ENCODE results near the gene SLC25A48.
"Not testable (repeated sequence)": the region's sequence is repeated elsewhere in the genome, so short reads cannot be mapped to it uniquely, and the experiment has no call there.

SLC25A48 gene

GRCh38 chr5:135851915-135852845 is 17.7 kb downstream of the SLC25A48 start:
- H3K27ac ChIP-seq = no peak overlapping the region
- DNase-seq (ENCODE audit: low read depth, low spot score) = no peak

GRCh38 chr5:135857630-135858311 is 23.3 kb downstream of the SLC25A48 start:
- DNase-seq (ENCODE audit: low read depth, low spot score) = no peak
- no peak overlapping the region for H3K27ac ChIP-seq

DNA sequence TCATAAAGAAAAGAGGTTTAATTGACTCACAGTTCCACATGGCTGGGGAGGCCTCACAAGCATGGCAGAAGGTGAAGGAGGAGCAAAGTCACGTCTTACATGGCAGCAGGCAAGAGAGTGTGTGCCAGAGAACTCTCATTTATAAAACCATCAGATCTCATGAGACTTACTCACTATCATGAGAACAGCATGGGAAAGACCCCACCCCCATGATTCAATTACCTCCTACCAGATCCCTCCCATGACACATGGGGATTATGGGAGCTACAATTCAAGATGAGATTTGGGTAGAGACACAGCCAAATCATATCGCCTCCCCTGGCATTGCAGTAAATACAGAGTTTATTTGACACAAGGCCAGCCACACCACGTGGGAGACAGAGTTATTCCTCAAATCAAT is 24.7 kb downstream of the SLC25A48 start:
- H3K27ac ChIP-seq = not testable (repeated sequence)

DNA sequence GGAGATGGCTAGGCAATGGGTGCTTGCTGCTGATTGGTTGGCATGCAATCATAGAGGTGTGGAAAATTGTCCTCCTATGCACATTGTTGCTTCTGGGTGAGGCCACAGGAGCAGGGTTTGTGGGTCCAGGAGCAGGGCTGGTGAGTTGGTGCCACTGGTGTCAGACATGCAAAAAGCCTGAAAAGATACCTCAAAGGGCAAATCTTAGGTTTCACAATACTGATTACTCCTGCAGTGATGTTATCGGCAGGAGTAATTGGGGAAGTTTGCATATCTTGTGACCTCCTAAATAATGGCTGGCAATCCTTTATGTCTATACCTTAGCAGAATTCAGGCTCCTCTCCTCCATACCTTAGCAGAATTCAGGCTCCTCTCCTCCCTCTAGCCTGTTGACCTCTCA is 25.2 kb downstream of the SLC25A48 start:
- H3K27ac ChIP-seq = no peak overlapping the region
- no peak for DNase-seq (ENCODE audit: low read depth, low spot score)

More for the DNA sequence above, 24.7 kb downstream of the SLC25A48 start:
- DNase-seq (ENCODE audit: low read depth, low spot score) = not testable (repeated sequence)

- DNase-seq (ENCODE audit: low read depth, low spot score) = no peak
- no peak overlapping the region for H3K27ac ChIP-seq
Measured at GRCh38 chr5:135861641-135862040, 27.2 kb downstream of the SLC25A48 start.

GRCh38 chr5:135862086-135862485 is 27.6 kb downstream of the SLC25A48 start:
- no peak overlapping the region for H3K27ac ChIP-seq
- DNase-seq (ENCODE audit: low read depth, low spot score) = no peak

- no peak for DNase-seq (ENCODE audit: low read depth, low spot score)
- no peak overlapping the region for H3K27ac ChIP-seq
Measured at GRCh38 chr5:135862744-135863143, 28.3 kb downstream of the SLC25A48 start.

GRCh38 chr5:135864503-135865435 is 30.3 kb downstream of the SLC25A48 start:
- no peak overlapping the region for H3K27ac ChIP-seq
- no peak for DNase-seq (ENCODE audit: low read depth, low spot score)

DNA sequence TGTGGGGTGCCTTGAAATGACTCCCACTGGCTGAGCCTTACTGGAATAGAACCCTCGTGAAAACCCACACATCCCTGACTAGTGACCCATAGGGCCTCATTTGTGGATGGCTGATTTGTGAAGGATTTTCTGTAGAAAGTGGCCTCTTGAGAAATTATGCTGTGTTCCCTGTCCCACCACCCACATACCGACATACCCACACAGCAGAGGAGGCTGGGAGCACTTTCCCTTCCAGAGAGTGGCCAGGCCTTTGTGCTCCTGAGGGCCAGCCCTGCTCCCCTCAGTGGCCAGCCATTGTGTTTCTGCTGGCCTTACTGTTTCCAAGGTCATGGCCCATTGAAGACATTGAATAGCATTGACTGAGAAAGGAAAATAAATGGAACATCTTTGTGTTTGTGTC is 31.6 kb downstream of the SLC25A48 start:
- H3K27ac ChIP-seq = no peak overlapping the region
- no peak for DNase-seq (ENCODE audit: low read depth, low spot score)

DNA sequence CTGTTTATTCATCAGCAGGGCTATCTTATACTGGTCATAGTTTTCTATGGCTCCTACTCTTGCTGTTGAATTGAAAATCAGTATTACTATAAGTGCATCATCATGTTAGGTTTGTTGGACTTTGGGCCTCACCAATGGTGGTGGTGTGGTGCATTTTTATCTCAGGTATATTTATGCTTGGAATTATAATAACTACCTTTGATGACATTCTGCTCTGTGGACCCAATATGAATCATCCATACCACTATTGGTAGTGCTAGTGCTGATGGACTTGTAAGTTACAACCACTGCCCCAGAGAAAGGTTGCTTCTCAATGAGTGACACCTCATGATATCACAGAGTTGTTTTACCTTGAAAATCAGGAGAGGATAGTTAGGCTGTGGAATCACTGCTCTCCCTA is 33.1 kb downstream of the SLC25A48 start:
- no peak overlapping the region for H3K27ac ChIP-seq
- DNase-seq (ENCODE audit: low read depth, low spot score) = no peak

DNA sequence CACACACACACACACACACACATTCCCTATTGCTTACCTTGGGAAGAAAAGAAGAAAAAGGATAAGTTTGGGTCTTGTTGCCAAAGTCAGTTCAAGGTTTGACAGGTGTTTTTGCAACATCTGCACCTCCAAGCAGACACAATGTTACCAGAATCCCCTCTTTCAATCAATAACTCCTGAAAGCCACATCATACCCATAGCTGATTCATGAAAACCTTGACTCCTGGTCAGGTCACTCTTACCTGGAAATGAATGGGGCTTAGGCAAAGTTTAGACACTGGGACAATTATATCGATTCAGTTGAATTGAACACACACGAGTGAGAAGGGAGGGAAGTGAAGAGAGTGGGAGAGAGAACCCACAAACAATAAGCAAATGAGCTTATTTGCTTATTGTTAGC is 34.2 kb downstream of the SLC25A48 start:
- H3K27ac ChIP-seq = no peak overlapping the region
- DNase-seq (ENCODE audit: low read depth, low spot score) = no peak

GRCh38 chr5:135869276-135869675 is 34.8 kb downstream of the SLC25A48 start:
- DNase-seq (ENCODE audit: low read depth, low spot score) = no peak
- no peak overlapping the region for H3K27ac ChIP-seq

GRCh38 chr5:135869935-135870334 is 35.5 kb downstream of the SLC25A48 start:
- DNase-seq (ENCODE audit: low read depth, low spot score) = no peak
- no peak overlapping the region for H3K27ac ChIP-seq

GRCh38 chr5:135871268-135871915 is 36.9 kb downstream of the SLC25A48 start:
- no peak overlapping the region for H3K27ac ChIP-seq
- no peak for DNase-seq (ENCODE audit: low read depth, low spot score)

- no peak overlapping the region for H3K27ac ChIP-seq
- no peak for DNase-seq (ENCODE audit: low read depth, low spot score)
Measured at GRCh38 chr5:135873831-135874230, 39.4 kb downstream of the SLC25A48 start.

- no peak for DNase-seq (ENCODE audit: low read depth, low spot score)
Measured at GRCh38 chr5:135874461-135874860, 40.0 kb downstream of the SLC25A48 start.

GRCh38 chr5:135875567-135875966 is 41.1 kb downstream of the SLC25A48 start:
- DNase-seq (ENCODE audit: low read depth, low spot score) = no peak
- no peak overlapping the region for H3K27ac ChIP-seq

More at GRCh38 chr5:135874461-135874860, 40.0 kb downstream of the SLC25A48 start:
- H3K27ac ChIP-seq = no peak overlapping the region

- DNase-seq (ENCODE audit: low read depth, low spot score) = no peak
- no peak overlapping the region for H3K27ac ChIP-seq
Measured at GRCh38 chr5:135876146-135876545, 41.7 kb downstream of the SLC25A48 start.

DNA sequence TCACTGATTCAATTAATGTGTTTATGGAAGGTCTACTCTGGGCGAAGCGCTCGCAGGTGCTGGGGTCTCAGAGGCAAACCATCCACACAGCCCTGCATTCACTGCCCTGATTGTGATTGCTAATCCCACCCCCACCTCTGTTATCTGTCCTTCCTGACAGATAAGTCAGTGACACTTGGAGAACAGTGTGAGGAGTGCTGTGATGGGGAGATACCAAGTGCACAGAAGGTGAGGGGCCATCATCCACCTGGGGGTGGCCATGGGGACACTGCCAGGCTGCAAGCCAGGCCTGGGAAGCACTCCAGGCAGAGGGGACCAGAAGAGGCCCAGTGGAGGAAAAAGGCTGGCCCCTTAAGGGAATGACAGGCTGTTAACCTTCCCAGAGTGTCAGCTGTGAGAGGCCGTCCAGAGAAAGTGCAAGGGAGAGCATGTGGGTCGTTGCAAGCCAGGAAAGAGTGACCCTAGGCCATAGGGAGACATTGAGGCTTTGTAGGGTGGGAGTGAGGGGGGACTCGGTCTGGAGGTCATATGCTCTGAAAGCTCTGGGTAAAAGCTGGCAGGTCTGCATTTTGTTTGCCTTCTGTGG is 43.2 kb downstream of the SLC25A48 start:
- no peak overlapping the region for H3K27ac ChIP-seq

More for the DNA sequence above, 43.2 kb downstream of the SLC25A48 start:
- DNase-seq (ENCODE audit: low read depth, low spot score) = no peak
